ENCODE results near the gene PSMA6. TPM values are rescaled to one million over a fixed set of nuclear protein-coding genes. Genes with fewer than 3 reads are reported as not detected.
A peak's percentile ranks its signal among the peaks of the same experiment; 100 is the strongest.
"Not testable (repeated sequence)": the region's sequence is repeated elsewhere in the genome, so short reads cannot be mapped to it uniquely, and the experiment has no call there.

Gene PSMA6
- total RNA-seq, 2 donors from 2014 or later = 178 to 197 TPM

DNA sequence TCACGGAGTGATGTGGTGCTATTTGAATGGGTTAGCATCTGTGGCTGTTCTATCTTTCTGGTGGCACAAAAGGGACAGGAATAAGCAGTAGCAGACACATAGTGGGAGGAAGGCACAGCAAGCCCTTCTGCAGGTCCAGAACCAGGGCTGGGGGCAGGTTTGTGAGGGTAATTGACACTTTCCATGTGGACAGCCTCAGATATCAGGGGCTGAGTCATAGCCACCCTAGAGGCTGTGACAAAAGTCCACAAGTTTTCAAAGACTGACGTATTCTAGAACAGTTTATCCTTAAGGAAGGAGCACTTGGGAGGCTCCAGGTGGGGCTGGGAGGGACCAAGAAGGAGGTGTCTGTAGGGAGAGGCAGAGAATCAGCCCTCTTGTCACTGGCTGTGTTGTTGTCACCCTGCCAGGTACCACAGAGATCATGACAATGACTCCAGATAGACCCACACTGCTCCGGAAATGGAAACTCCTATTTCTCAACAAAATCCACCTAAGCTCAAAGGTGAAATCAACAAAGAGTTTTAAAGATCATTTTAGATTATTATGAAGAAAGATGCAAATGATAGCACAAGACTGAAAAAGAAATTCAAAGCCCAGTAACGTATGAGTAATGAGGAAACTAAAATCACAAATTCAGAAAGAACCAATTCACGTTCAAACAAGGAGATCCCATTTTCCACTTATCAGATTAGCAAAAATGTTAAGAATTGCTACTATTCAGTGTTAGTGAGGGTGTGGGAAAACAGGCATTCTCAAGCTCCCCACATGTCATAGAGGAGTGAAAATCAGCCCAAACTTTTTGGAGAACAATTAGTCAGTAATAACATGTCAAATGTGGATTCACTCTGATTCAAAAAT lies 64.0 kb downstream of the PSMA6 start:
- peak; percentile 93 for DNase-seq
- H3K4me1 ChIP-seq = no peaks in the 10 kb centered on the region
- H3K4me3 ChIP-seq = no peak overlapping the region
- H3K27ac ChIP-seq = peak overlapping the region; percentile 74
- TF ChIP-seq, protein P1, sequence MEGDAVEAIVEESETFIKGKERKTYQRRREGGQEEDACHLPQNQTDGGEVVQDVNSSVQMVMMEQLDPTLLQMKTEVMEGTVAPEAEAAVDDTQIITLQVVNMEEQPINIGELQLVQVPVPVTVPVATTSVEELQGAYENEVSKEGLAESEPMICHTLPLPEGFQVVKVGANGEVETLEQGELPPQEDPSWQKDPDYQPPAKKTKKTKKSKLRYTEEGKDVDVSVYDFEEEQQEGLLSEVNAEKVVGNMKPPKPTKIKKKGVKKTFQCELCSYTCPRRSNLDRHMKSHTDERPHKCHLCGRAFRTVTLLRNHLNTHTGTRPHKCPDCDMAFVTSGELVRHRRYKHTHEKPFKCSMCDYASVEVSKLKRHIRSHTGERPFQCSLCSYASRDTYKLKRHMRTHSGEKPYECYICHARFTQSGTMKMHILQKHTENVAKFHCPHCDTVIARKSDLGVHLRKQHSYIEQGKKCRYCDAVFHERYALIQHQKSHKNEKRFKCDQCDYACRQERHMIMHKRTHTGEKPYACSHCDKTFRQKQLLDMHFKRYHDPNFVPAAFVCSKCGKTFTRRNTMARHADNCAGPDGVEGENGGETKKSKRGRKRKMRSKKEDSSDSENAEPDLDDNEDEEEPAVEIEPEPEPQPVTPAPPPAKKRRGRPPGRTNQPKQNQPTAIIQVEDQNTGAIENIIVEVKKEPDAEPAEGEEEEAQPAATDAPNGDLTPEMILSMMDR (IDR thresholded peaks at IDR 0.05) = no peak
- intact Hi-C loops (cut with DNase I) = no loop called here
- no peaks in the 10 kb centered on the region for H3K36me3 ChIP-seq
- H3K27me3 ChIP-seq = no peaks in the 10 kb centered on the region
- peak overlapping the region; percentile 26 to 60 for H3K9ac ChIP-seq (ENCODE audit: low read depth in 2 of 2, low read length in 2 of 2)
- no peaks in the 10 kb centered on the region for H3K9me3 ChIP-seq

DNA sequence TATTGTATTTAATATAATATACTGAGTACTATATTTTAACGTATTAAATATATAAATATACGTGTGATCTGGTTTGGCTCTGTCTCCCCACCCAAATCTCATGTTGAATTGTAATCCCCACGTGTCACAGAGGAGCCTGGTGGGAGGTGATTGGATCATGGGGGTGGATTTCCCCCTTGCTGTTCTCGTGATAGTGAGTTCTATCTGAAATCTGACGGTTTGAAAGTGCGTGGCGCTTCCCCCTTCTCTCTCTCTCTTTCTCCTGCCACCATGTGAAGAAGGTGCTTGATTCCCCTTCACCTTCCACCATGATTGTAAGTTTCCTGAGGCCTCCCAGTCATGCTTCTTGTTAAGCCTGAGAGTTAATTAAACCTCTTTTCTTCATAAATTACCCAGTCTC lies 67.5 kb downstream of the PSMA6 start:
- H3K4me3 ChIP-seq; DNase-seq; intact Hi-C loops (cut with DNase I); H3K4me1 ChIP-seq; H3K27ac ChIP-seq; H3K27me3 ChIP-seq; H3K9me3 ChIP-seq; H3K9ac ChIP-seq (ENCODE audit: low read depth in 2 of 2, low read length in 2 of 2); H3K36me3 ChIP-seq: not testable (repeated sequence)

DNA sequence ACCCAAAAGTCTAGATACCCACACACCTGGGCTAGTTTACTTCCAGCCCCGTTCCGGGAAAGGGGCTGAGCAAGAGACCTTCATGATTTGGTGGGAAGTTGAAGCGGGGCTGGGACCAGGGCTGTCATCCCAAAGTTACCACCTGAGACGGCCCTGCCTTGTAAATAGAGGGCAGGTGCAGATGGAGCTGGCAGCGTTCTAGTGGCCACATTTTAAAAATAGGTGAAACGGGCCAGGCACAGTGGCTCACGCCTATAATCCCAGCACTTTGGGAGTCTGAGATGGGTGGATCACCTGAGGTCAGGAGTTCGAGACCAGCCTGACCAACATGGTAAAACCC lies 68.9 kb downstream of the PSMA6 start:
- Histone ChIP-seq H3K27ac (no peak overlapping the region), H3K9ac (ENCODE audit: low read depth in 2 of 2, low read length in 2 of 2) (no peak overlapping the region), H3K4me1 (no peaks in the 10 kb centered on the region), H3K9me3 (no peaks in the 10 kb centered on the region), H3K36me3 (no peaks in the 10 kb centered on the region), H3K27me3 (no peaks in the 10 kb centered on the region), H3K4me3 (no peak overlapping the region)
- DNase-seq = no peak
- TF ChIP-seq, protein P1 (IDR thresholded peaks at IDR 0.05) = no peak
- intact Hi-C loops (cut with DNase I) = no loop called here

DNA sequence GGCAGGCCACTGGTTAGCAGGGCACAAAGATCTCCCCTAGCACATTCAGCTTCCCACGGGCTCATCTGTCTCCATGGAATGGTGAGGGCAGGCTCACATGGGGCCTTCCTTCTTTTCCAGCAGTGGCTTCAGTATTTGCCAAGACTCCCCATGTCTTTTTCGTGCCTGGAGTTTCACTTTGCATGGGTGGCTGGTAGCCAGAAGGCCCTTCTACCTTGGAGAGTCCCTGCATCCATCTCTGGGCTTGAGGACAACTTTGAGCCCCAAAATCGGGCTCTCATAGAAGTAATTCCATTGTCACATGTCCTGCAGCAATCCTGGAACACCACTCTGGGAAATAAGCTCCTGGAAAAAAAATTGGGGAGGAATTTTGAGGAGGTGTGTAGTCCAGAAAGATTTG lies 70.3 kb downstream of the PSMA6 start:
- TF ChIP-seq, protein P1 (IDR thresholded peaks at IDR 0.05) = no peak
- H3K9ac ChIP-seq (ENCODE audit: low read depth in 2 of 2, low read length in 2 of 2) = peak overlapping the region in 1 of 2 donors; percentile 12
- intact Hi-C loops (cut with DNase I) = no loop called here
- H3K27me3 ChIP-seq = no peaks in the 10 kb centered on the region
- no peaks in the 10 kb centered on the region for H3K36me3 ChIP-seq
- H3K4me3 ChIP-seq = no peak overlapping the region
- H3K27ac ChIP-seq = no peak overlapping the region
- H3K4me1 ChIP-seq = no peaks in the 10 kb centered on the region
- no peaks in the 10 kb centered on the region for H3K9me3 ChIP-seq
- DNase-seq = no peak

DNA sequence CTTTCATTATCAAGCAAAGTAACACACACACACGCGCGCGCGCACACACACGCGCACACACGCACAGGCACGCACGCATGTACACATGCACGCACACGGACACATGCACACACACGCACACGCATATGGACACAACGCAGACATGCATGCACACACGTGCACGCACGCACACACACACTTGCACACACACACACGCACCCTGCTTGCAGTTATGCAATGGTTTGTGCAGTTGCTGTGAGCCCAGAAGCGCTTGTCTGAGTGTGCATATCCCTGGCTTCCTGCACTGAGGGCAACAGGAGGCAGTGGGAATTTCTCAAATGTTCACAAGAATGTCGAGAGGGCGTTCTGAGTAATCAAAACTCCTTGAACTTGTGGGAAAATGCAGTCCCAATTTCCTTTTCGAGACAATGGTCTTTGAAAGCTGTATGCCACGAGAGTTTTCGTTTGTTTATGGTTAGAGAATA lies 70.8 kb downstream of the PSMA6 start:
- Histone ChIP-seq H3K36me3 (no peaks in the 10 kb centered on the region), H3K4me3 (no peak overlapping the region), H3K27ac (no peak overlapping the region), H3K4me1 (no peaks in the 10 kb centered on the region), H3K9ac (ENCODE audit: low read depth in 2 of 2, low read length in 2 of 2) (no peak overlapping the region), H3K27me3 (no peaks in the 10 kb centered on the region), H3K9me3 (no peaks in the 10 kb centered on the region)
- DNase-seq = no peak
- intact Hi-C loops (cut with DNase I) = no loop called here
- TF ChIP-seq, protein P1 (IDR thresholded peaks at IDR 0.05) = no peak

Measured in colonic mucosa (tissue), 4 donors.